ENCODE data around the gene EXOC6B. TPM values are rescaled to one million over a fixed set of nuclear protein-coding genes. Genes with fewer than 3 reads are reported as not detected.

Gene EXOC6B
- total RNA-seq, 1 donor from 2014 or later, result 16.9 TPM

DNA sequence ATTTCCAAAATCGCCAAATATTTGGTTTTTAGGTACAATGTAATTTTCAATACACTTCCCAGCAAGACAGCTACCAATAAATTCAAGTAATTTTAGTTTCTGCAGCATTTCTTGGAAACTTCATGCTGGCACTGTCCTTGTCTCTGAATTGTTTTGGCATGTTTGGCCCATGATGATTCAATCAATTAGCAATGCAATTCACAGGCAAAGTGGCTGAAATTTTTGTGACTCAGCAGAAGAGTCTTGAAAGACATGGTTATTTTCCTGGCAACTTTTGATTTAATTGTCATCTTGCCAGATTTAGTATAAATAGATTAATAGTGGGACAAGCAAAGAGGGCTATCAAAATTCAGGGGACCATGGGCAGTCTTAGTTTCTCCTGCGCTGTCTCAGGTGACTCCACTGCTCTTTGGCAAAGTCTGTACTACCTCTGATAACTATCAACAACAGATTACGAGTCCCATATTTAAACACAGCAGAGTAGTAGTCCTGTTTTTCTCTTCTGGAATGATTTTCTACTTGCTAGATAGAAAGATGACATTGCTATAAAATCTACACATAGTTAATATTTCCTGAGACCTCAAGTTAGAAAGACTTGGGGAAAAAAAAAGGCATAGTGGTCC lies 589.3 kb downstream of the EXOC6B start:
- intact Hi-C loops (cut with micrococcal nuclease), result no loop called here

DNA sequence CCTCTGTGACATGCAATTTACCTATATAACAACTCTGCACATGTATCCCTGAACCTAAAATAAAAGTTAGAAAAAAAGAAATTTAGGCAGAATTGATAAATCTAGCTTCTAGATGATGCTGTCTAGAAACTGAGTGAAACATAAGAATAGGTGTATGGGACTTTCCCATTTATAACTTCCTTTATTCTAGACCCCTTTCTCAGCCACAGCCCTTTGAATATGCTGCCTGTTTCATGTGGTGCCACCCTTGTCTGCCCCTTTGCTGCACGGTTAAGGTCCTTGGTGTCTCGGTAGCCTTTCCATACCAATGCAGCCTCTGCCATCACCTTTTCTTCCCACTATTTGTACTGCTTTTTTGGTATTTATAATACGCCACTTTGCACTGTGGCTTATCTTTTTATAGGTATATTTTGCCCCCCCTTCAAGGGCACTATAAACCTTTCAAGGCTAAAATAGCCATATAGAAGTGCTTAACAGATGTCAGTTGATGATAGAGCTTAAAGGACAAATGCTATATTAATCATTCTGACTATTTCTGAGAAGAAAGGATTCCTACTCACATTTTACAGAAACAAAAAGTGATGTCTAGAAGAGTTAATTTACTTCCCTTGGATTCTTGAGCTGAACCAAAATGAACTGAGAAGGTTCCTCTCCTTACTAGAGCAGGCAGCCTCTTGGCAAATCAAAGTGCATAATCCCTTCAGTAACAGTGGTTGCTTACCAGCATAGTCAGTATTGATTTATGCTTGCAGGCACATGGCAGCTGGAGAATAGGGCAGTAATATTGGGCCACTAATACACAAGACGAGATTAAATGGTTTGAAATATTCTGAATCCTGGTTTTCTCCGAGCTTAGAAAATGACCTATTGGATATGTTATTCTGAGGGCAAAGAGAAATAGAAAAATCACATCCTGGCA lies 590.1 kb downstream of the EXOC6B start:
- intact Hi-C loops (cut with micrococcal nuclease), result no loop called here

DNA sequence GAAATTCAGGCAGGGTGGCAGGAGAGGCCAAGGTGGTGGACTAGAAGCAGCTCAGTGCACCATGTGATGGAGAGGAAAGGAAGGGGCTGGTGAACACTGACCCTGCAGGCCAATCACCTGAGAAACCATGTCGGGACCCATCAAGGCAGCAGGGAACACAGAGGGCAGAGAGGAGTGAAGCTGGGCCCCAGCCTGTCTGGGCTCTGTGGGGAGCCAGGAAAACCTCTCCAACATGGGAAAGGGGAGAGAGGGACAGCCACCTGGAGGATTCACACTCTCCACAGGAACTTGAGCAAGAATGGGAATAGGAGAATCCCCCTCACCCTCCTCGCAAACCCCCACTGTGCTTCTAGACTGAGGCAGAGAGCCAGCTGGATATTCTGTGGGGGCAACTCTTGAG lies 592.6 kb downstream of the EXOC6B start:
- intact Hi-C loops (cut with micrococcal nuclease), result no loop called here

DNA sequence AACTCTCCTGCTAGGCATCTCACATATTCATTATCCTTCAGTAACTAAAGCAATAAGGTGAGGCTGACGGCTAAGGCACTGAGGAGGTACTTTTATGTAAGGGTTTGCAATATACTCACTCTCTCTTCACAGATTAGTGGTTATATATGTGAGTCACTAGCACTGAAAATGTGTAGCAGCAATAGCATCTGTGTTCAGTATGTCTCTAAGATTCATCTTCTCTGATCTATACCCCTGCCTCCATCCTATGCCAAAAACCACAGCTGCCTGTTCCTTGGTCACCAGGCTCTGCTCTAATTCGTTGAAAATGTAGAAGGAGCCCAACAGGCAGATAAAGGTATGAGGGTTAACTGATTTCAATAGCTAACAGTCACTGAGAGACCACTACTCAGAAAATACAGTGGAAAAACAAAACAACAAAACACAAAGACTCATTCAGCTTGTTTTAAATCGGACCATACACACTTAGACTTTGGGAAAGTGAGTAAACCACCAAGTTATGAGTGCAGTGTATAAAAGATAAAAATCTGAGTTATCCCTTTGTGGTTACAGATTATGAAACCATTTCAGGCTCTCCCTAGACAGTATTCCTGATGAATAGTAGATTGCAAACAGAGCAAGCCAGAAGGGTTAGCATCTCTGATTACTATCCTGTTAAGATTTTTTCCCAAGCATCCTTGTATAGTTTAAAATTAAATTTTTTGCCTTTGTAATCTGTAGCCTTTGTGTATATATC lies 602.8 kb downstream of the EXOC6B start:
- intact Hi-C loops (cut with micrococcal nuclease), result no loop called here

DNA sequence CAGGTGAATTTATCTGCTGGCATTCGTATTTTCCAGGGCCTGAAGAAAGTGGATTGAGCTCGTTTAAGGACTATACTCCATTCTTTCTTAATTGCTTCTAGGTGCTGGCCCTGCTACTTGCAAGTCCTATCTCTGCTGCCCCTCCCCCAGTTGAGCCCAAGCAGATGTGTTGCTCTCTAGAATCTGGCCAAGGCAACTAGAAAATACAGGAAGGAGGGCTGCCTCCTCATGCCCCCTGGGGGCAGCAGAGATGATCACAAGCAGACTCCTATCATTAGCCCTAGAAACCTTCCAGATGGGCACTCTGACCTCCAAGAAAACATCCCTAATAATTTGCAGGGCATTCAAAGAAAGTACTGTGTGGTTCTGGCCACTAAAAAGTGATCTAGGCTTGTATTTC lies 605.7 kb downstream of the EXOC6B start:
- intact Hi-C loops (cut with micrococcal nuclease), result no loop called here

DNA sequence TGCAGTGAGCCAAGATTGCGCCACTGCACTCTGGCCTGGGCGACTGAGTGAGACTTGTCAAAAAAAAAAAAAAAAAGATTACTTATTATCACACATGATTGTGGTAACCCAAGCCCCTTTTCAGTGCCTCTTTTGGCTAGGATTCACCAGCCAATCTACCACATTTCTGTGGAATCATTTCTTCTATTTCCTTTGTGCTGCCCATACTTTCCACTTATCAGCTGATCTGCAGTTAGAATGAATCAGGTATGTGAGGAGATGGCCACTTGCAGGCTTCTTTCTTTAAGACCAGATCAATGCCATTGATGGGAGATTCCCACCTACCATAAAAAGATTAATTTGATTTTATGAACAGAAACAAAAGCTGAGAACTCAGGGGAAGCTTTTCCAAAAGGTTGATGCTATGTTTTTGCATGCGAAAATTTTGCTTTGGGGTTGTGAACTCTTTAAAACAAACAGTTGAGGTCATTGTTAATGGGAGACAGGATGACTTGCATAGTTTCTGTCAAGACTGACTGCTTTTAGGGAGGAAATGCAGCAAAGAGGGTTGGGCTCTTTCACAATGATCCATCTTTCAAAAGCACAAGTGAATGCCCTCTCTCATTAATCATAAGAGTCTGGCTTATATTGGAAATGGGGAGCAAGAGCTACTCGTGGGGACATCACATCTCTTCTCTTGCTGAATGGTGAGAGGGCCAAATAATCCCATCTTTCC lies 611.2 kb downstream of the EXOC6B start:
- intact Hi-C loops (cut with micrococcal nuclease), result no loop called here

DNA sequence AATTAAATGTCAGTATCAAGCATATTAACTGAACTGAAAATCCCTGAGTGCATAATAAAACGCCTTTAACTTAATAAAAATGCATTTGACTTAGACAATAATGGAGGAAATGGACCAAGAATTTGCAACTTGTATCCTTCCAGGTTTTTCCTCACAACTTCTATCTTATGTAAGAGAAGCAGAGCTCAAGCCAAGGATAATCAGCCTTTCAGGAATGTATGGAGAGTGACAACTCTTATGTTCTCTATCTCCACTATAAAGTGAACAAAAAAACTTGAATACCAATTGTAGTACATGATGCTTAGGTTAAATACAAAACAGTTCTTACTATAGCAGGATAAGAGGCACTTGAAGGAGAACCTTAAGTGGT lies 613.4 kb downstream of the EXOC6B start:
- intact Hi-C loops (cut with micrococcal nuclease), result no loop called here

DNA sequence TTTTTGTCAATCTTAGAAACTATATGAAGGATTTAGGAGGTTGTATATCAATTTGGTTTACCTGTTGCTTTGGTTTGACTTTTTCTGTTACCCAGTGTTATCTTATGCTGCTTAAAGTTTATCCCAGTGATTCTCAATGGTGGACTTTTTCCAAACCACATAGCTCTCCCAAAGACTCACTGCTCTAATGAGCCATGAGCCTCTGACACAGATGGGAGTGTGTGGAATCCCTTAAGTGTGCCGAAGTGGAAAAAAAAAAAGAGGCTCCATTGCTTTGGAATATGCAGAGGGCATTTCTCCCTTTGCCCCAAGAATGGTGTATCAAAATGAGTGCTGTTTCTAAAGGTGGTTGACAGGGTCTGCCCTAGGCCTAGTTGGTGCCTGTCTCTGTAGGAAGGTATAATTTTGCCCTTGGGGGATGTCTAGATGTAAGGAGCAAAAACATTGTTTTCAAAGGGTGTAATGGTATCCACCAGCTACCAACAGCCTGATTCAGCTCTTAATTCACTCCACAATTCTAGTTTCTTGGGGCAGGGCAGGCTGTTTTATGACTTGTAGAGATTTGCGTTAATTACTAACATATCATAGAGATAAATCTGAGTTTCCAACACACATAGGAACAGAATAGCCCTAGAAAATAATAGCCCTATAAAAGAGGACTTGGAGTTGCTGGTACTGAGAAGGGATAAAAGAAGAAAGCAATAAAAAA lies 613.9 kb downstream of the EXOC6B start:
- intact Hi-C loops (cut with micrococcal nuclease), result no loop called here

DNA sequence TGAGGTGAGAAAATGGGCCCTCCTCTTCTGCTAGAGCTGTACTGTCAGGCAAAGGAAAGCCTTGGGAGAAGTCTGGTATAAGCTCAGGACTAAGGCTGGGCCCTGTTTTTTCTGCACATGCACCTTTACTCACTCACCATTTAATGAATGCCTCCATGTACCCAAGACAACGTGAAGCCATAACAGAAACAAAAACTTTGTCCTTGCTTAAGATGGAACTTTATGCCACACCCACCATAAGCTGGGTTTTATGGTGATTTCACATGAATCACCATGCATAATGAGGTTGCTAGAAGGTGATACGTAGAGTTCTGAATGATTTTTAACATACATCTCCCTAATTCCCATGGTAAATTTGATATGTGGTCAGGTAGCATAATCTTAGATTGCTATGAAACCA lies 614.5 kb downstream of the EXOC6B start:
- intact Hi-C loops (cut with micrococcal nuclease), result no loop called here

DNA sequence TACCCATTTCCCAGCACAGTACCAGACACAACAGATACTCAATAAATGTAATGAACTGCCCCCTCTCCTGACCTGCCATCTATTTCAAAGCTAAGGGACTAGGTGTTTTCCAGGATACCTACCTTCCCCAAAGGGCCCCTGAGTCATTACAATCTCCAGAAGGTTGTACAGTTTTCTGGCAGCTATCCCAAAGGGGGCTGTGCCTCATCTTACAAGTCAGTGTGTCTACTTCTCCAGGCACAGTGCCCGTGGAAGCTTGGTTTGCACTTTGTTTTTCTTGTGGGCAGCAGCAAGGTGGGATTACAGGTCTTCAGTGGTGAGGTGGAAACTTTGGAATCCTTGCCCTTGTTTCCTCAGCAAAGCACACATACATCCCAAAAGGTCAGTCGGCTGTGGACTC lies 615.4 kb downstream of the EXOC6B start:
- intact Hi-C loops (cut with micrococcal nuclease), result no loop called here

DNA sequence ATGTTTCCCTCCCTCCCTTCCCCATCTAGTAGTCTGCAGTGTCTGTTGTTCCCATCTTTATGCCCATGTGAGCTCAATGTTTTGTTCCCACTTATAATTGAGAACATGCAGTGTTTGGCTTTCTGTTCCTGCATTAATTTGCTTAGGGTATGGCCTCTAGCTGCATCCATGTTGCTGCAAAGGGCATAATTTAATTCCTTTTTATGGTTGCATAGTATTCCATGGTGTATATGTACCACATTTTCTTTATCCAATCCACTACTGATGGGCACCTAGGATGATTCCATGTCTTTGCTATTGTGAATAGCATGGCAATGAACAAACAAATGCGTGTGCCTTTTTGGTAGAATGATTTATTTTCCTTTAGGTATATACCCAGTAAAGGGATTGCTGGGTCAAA lies 617.6 kb downstream of the EXOC6B start:
- intact Hi-C loops (cut with micrococcal nuclease), result no loop called here

DNA sequence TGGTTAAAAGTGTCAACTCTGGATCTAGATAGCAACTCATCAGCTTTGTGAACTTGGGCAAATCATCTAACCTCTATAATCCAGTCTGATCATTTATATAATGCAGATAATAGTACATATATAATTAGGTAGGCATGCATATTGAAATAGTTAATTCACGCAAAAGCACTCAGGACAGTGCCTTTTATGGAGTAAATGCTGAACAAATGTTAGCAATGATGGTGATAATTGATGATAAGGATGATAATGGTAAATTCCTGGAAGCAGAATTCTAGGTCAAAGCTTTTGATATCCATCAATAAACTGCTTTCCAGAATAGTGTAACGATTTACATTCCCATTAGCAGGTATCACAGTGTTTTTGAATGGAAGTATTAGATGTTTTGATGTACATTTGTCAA lies 618.5 kb downstream of the EXOC6B start:
- intact Hi-C loops (cut with micrococcal nuclease), result no loop called here

DNA sequence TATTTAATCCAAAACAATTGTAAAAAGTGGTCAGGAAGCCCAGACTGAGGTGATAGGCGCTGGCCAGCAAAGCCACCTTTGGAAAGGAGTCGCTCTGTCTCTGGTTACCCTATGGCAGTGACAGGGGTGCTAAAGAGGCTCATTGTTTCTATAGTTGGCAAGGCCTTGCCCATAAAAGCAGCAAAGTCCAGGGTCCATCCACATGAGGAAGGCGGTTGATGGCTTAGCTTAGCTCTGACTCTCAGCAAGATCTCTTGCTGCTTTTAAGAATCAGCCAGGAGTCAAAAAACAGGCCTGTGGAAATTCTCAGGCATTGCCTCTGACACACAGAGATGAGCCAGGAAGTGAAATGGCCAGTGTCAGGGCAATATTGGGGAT lies 620.3 kb downstream of the EXOC6B start:
- intact Hi-C loops (cut with micrococcal nuclease), result no loop called here

DNA sequence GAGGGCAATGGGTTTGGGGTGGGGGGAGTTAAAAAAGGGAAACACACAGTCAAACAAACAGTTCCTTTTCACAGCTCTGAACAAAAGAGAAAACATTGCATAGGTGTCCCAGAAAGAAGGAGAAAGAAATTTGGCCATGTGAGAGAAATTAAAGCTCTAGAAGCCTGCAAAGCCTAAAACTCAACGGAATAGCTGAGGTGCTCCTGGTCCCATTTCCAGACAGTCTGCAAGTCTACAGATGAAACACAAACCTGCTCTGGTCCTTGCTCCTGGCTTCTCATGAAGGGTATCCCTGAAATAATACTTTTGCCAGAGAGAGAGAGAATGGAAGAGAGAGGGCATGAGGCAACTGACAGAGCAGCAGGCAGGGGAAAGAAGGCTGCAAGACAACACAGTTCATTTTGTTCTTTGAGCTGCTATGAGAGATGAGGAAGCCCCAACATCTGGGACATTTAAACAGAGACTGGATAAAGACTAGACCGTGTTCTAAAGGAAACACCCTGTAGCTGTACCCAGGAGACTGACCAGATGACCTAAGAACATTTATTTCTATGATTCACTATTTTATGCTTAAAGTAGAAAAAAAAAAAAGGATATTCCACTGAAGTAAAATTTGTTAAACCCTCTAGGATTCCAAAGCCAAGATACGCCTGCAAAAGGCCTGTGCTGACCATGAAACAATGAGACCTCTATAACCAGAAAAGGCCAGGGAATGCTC lies 620.9 kb downstream of the EXOC6B start:
- intact Hi-C loops (cut with micrococcal nuclease), result no loop called here

DNA sequence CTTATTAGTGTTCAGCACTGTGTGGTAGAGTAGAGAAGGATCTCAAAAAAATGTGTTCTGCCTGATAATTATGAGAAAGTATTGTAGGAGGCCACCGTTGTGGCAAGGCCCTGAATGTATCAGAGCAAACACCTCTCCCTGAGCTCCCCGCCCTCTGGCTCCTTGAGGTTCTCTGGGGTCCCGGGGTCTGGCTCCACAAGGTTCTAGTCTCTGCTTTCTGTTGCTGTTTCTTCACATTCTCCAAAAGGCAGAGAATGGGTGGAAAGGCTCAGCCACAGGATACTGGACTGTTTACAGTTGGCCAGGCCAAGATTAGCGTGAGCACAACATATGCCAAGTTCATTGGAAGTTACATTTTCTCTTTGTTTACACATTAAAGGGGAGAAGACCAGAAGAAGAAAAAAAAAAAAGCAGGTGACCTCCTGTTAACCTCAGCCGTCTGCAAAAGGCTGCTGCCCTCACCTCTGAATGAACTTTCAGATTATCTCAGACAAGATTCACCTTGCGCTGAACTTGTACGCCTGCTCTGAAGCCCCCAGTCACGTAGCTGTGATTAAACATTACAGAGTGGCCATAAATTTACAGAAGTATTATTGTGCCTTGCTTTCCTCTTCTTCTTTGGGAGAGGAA lies 621.6 kb downstream of the EXOC6B start:
- intact Hi-C loops (cut with micrococcal nuclease), result no loop called here

DNA sequence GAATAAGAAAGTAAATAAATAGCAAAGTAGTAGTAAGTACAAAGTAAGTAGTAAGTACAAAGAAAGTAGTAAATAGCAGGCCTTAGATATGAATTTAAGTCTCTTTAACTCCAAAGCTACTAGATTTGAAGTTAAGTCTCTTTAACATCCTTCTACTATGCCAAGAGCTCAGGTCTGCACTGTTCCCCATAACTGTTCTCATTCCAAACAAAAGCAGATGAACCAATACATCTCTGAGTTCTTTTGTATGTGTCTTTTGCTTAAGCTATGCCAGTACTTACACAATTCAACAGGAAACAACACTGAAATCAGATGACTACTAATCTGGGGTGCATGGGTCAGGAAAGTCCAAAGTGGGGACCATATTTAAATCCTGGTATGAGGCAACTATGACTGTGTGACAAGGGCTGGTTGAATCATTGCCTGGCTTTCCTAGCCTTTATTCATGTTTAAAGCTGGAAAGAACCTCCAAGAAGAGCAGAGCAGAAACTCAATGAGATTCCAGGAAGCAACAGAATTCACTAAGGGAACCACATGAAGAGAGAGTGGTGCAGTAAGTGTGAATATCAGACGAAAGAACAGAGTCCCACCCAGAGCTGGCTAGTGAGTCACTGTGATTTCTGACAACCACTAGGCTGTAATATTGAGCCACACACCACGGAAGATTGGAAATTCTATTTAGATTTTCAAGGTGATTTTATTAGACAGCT lies 627.1 kb downstream of the EXOC6B start:
- intact Hi-C loops (cut with micrococcal nuclease), result no loop called here

DNA sequence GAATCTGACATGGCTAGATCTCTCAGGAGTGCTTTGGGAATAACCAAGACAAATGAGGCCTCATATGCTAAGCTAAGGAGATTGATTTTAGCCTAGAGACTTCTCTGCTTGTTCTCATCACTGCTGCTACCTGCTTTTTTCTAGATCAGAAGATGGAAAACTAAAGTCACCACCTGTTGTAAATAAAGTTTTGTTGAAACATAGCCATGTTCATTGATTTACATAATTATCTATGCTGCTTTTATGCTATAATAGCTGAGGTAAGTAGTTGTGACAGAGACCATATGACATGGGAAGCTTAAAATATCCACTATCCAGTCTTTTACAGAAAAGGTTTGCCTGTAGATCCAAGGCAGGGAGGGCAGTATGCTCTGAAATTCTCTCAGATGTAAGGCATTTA lies 632.1 kb downstream of the EXOC6B start:
- intact Hi-C loops (cut with micrococcal nuclease), result no loop called here

DNA sequence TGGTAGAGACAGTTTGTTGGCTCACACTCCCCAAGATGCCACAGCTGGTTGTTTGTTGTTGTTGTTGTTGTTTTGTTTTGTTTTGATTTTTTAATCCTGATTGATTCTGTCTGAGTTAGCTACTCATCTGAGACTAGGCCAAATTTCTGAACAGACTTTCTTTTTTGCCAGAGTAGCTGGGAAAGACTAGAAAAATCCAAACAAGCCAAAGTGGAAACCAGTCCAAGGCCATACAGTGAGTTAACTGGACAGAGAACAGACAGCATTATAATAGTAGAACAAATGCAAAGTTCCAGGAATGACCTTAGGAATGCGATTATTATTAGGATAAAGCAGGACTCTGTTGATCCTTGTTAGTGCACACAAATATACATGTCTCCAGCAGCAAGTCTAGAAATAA lies 634.4 kb downstream of the EXOC6B start:
- intact Hi-C loops (cut with micrococcal nuclease), result no loop called here

DNA sequence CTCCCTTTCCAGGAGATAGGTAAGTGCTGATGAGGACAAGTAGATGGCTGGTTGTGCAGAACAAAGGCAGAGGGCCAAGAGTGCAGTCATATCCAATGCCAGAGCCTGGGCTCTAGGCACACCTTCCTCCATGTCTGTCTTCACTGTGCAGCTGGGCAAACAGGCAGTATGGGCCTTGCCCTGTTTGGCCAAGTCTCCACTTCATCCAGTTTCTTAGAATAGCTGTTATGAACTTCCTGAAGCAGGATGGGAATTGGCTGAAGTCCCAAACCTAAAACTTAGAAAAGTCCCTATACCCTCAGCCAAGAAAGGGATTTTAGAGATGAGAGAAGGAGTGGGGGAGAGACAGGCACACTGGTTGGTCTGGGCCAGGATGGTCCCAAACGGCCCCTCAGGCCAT lies 640.6 kb downstream of the EXOC6B start:
- intact Hi-C loops (cut with micrococcal nuclease), result no loop called here
